Erythroblast (primary cell): ENCODE measurements around the gene CCDC86.

Experiments
- GATA1 ChIP-seq: IDR thresholded peaks from 2 replicates; pipeline ENCODE4 v1.6.1; 2011; ENCODE audit warnings: low read depth, mild to moderate bottlenecking, control low read depth, low read length, moderate library complexity
- POLR2A ChIP-seq: IDR thresholded peaks from 2 replicates; pipeline ENCODE4 v1.6.1; 2011; ENCODE audit warnings: mild to moderate bottlenecking, low read length

- TF ChIP-seq POLR2A (no peak), GATA1 (no peak)
Observed at GRCh38 chr11:60803273-60803936, 38.5 kb upstream of the CCDC86 start.
